ENCODE data around the gene SLAIN2. TPM values are rescaled to one million over a fixed set of nuclear protein-coding genes. Genes with fewer than 3 reads are reported as not detected.
"Not testable (repeated sequence)": the region's sequence is repeated elsewhere in the genome, so short reads cannot be mapped to it uniquely, and the experiment has no call there.

Gene SLAIN2
- total RNA-seq, 1 donor from 2014 or later = 71.4 TPM

DNA sequence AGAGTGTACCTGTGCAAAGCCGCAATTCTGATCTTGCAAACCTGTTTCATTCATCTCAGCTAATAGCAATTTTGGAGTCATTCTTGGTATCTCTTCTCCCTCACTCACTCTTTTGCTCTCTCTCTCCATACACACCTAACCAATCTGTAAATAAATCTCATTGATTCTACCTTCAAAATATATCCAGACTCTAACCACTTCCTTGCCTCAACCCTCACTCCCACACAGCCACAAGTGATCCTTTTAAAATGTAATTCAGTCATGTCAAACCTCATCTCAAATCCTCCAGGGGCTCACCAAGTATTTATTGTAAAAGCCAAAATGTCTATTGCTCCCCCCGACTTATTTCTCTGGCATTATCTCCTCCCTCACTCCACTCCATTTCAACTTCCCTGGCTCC, 90.1 kb downstream of the SLAIN2 start:
- H3K36me3 Mint-ChIP-seq (ENCODE audit: low read depth) = peaks cover 13% of the 10 kb centered on the region
- H3K4me3 Mint-ChIP-seq = no peak overlapping the region
- intact Hi-C loops (cut with micrococcal nuclease) = loop anchor here (5.0 kb wide), 1 partner anchor 66 kb away; no protein-coding TSS in a partner anchor
- peaks cover 49% of the 10 kb centered on the region for H3K4me1 Mint-ChIP-seq (ENCODE audit: low read depth)
- no peak for DNase-seq (ENCODE audit: low spot score)
- H3K27ac Mint-ChIP-seq = peak overlapping the region; percentile 53
- H3K9me3 Mint-ChIP-seq = no peaks in the 10 kb centered on the region
- no peaks in the 10 kb centered on the region for H3K27me3 Mint-ChIP-seq (ENCODE audit: insufficient read depth)

DNA sequence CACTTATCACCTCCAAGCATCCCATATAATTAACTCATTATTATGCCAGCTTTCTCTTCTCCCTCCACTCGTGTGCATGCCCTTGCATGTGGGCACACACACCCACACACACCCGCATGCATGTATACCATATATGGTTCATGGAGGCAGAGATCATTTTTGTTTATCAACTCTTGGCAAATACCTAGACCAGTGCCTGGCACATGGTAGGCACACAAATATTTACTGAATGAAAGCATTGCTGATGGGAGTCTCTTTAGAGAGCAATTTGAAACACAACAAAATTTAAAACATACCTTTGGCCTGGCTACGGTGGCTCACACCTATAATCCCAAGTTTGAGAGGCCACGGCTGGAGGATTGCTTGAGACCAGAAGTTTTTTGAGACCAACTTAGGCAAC, 90.7 kb downstream of the SLAIN2 start:
- H3K27ac Mint-ChIP-seq = peak overlapping the region; percentile 15
- DNase-seq (ENCODE audit: low spot score) = no peak
- H3K9me3 Mint-ChIP-seq = no peaks in the 10 kb centered on the region
- H3K4me3 Mint-ChIP-seq = no peak overlapping the region
- peaks cover 12% of the 10 kb centered on the region for H3K36me3 Mint-ChIP-seq (ENCODE audit: low read depth)
- peaks cover 49% of the 10 kb centered on the region for H3K4me1 Mint-ChIP-seq (ENCODE audit: low read depth)
- intact Hi-C loops (cut with micrococcal nuclease) = loop anchor here (5.0 kb wide), 1 partner anchor 65 kb away; no protein-coding TSS in a partner anchor
- H3K27me3 Mint-ChIP-seq (ENCODE audit: insufficient read depth) = no peaks in the 10 kb centered on the region

DNA sequence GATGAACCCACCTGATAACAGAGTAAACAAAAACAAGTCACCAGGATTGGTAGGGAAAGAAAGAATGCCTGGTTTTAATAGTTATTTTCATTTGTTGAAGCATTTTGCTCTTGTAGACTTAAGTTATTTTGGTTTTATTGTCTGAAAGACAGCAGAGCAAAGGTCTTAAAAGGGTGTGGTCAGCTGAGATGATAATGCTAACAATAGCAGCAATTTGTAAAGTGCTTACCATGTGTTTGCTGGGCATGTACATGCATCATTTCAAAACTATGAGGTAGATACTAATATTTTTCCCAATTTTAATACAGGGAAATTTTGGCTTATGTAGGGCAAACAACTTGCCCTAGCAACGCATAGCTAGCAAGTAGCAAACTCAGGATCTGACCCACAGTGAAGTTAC, 95.0 kb downstream of the SLAIN2 start:
- Mint-ChIP-seq H3K9me3 (no peaks in the 10 kb centered on the region), H3K4me1 (ENCODE audit: low read depth) (peaks cover 8% of the 10 kb centered on the region), H3K36me3 (ENCODE audit: low read depth) (peaks cover 2% of the 10 kb centered on the region), H3K4me3 (no peak overlapping the region), H3K27ac (no peak overlapping the region), H3K27me3 (ENCODE audit: insufficient read depth) (peaks cover 18% of the 10 kb centered on the region)
- intact Hi-C loops (cut with micrococcal nuclease) = no loop called here
- no peak for DNase-seq (ENCODE audit: low spot score)

- H3K4me1 Mint-ChIP-seq (ENCODE audit: low read depth) = no peaks in the 10 kb centered on the region
- no peaks in the 10 kb centered on the region for H3K36me3 Mint-ChIP-seq (ENCODE audit: low read depth)
- no peak overlapping the region for H3K27ac Mint-ChIP-seq
- H3K4me3 Mint-ChIP-seq = no peak overlapping the region
- H3K27me3 Mint-ChIP-seq (ENCODE audit: insufficient read depth) = peaks cover 20% of the 10 kb centered on the region
- H3K9me3 Mint-ChIP-seq = no peaks in the 10 kb centered on the region
- DNase-seq (ENCODE audit: low spot score) = no peak
- intact Hi-C loops (cut with micrococcal nuclease) = no loop called here
Measured at GRCh38 chr4:48439988-48440387, 98.7 kb downstream of the SLAIN2 start.

DNA sequence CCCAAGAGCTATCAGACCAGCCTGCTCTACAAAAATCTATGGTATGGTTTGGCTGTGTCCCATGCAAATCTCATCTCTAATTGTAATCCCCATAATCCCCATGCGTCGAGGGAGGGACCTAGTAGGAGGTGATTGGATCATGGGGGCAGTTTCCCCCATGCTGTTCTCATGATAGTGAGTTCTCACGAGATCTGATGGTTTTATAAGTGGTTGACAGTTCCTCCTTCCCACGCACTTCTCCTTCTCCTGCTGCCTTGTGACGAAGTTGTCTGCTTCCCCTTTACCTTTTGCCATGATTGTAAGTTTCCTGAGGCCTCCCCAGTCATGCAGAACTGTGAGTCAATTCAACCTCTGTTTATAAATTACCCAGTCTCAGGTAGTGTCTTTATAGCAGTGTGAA, 99.6 kb downstream of the SLAIN2 start:
- intact Hi-C loops (cut with micrococcal nuclease); H3K36me3 Mint-ChIP-seq (ENCODE audit: low read depth); DNase-seq (ENCODE audit: low spot score); H3K9me3 Mint-ChIP-seq; H3K4me1 Mint-ChIP-seq (ENCODE audit: low read depth); H3K4me3 Mint-ChIP-seq; H3K27ac Mint-ChIP-seq: not testable (repeated sequence)
- H3K27me3 Mint-ChIP-seq (ENCODE audit: insufficient read depth) = peaks cover 20% of the 10 kb centered on the region

DNA sequence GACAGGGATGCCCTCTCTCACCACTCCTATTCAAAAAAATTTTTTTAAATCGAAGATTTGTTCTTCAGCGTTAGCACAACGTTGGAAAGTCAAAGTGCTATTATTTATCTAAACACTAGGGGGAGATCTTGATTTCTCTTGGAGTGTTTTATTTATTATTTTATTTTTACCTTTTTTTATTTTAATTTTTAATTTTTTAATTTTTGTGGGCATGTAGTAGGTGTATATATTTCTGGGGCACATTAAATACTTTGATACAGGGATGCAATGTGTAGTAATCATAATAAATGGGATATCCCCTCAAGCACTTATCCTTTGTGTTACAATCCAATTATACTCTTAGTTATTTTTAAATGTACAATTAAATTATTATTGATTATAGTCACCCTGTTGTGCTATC, 104.4 kb downstream of the SLAIN2 start:
- no peak for DNase-seq (ENCODE audit: low spot score)
- intact Hi-C loops (cut with micrococcal nuclease) = loop anchor here (1.0 kb wide), 2 partner anchors 101 to 518 kb away; no protein-coding TSS in a partner anchor
- H3K27ac Mint-ChIP-seq = no peak overlapping the region
- no peaks in the 10 kb centered on the region for H3K9me3 Mint-ChIP-seq
- no peak overlapping the region for H3K4me3 Mint-ChIP-seq
- H3K36me3 Mint-ChIP-seq (ENCODE audit: low read depth) = no peaks in the 10 kb centered on the region
- no peaks in the 10 kb centered on the region for H3K4me1 Mint-ChIP-seq (ENCODE audit: low read depth)
- peaks cover 6% of the 10 kb centered on the region for H3K27me3 Mint-ChIP-seq (ENCODE audit: insufficient read depth)

DNA sequence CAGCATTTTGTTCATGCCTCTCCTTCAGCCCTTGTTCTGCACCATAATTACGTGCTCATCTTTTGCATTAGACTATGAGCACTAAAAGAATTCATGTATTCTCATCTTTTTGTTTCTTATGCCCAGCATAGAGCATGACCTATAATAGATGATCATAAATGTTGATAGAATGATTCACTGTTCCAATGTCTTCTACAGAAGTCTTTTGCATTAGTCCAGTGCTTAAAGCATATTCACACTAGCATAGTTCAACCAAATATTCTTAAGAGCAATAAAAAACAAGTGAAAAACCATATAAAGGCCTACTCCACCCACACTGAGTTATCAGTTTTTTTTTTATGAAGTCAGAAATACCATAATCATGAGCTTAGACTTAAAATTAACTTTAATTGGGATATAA, 105.3 kb downstream of the SLAIN2 start:
- DNase-seq (ENCODE audit: low spot score) = no peak
- no peaks in the 10 kb centered on the region for H3K4me1 Mint-ChIP-seq (ENCODE audit: low read depth)
- H3K27me3 Mint-ChIP-seq (ENCODE audit: insufficient read depth) = peaks cover 2% of the 10 kb centered on the region
- H3K36me3 Mint-ChIP-seq (ENCODE audit: low read depth) = no peaks in the 10 kb centered on the region
- no peaks in the 10 kb centered on the region for H3K9me3 Mint-ChIP-seq
- H3K4me3 Mint-ChIP-seq = no peak overlapping the region
- intact Hi-C loops (cut with micrococcal nuclease) = no loop called here
- H3K27ac Mint-ChIP-seq = no peak overlapping the region

DNA sequence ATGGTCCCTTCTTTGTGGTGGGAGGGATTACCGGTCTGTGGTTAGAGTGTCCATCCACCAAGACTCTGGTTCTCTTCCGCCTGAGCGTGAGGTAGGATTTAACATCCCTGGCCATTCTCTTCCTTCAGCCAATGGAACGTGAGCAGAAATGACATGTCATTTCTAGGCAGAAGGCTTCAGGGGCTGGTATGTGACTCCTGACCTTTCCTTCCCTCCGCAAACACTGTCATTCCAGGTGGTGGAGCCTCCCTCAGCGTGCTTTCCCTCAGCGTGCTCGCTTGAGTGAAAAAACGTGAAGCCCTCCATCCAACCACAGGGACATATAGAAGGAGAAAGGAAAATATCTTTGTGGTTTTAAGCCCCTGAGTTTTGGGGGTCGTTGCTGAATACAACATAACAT, 107.8 kb downstream of the SLAIN2 start:
- Mint-ChIP-seq H3K4me3 (no peak overlapping the region), H3K9me3 (no peaks in the 10 kb centered on the region), H3K4me1 (ENCODE audit: low read depth) (no peaks in the 10 kb centered on the region), H3K27me3 (ENCODE audit: insufficient read depth) (no peaks in the 10 kb centered on the region), H3K36me3 (ENCODE audit: low read depth) (no peaks in the 10 kb centered on the region), H3K27ac (no peak overlapping the region)
- DNase-seq (ENCODE audit: low spot score) = no peak
- intact Hi-C loops (cut with micrococcal nuclease) = no loop called here

DNA sequence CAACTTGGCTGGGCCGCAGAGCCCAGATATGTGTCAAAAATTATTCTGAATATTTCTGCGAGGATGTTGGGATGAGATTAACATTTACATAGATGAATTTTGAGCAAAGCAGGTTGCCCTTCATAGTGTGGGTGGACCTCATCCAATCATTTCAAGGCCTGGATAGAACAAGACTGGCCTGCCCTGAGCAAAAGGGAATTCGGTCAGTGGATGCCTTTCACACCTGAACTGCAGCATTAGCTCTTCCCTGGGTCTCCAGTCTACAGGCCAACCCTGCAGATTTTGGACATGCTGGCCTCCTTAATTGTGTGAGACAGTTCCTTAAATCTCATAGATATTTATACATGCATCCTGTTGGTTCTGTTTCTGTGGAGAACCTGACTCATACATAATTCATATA, 109.4 kb downstream of the SLAIN2 start:
- intact Hi-C loops (cut with micrococcal nuclease) = no loop called here
- Mint-ChIP-seq H3K4me3 (no peak overlapping the region), H3K36me3 (ENCODE audit: low read depth) (no peaks in the 10 kb centered on the region), H3K9me3 (no peaks in the 10 kb centered on the region), H3K4me1 (ENCODE audit: low read depth) (no peaks in the 10 kb centered on the region), H3K27ac (no peak overlapping the region), H3K27me3 (ENCODE audit: insufficient read depth) (peaks cover 4% of the 10 kb centered on the region)
- DNase-seq (ENCODE audit: low spot score) = no peak

DNA sequence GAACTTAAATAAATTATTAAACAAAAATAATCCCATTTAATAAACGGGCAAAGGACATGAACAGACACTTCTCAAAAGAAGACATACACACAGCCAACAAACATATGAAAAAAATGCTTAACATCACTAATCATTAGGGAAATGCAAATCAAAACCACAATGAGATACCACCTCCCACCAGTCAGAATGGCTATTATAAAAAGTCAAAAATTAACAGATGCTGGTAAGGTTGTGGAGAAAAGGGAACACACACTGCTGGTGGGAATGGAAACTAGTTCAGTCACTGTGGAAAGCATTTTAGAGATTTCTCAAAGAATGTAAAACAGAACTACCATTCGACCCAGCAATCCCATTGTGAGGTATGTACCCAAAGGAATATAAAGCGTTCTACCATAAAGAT, 110.3 kb downstream of the SLAIN2 start:
- DNase-seq (ENCODE audit: low spot score); intact Hi-C loops (cut with micrococcal nuclease); H3K27ac Mint-ChIP-seq; H3K4me1 Mint-ChIP-seq (ENCODE audit: low read depth); H3K27me3 Mint-ChIP-seq (ENCODE audit: insufficient read depth); H3K4me3 Mint-ChIP-seq; H3K36me3 Mint-ChIP-seq (ENCODE audit: low read depth); H3K9me3 Mint-ChIP-seq: not testable (repeated sequence)

DNA sequence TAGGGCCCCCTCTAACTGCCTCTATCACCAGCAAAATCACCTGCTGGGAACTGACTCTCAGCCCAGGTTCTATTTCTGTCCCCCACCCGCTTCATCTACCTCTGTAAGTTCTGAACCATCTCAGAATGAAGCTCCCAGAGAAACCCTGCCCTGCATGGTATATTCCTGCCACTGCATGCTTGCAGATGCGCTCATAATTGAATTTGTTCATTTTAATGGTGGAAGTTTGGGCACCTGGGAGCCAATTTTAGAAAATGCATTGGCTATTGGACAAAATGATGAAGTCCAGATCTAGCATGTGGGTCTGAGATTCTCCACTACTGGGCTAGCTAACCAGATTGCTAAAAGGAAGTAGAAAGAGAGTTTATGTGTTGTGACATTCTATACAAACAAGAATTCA, 113.3 kb downstream of the SLAIN2 start:
- Mint-ChIP-seq H3K4me3 (no peak overlapping the region), H3K27ac (no peak overlapping the region)
- intact Hi-C loops (cut with micrococcal nuclease) = no loop called here

GRCh38 chr4:48461000-48461399, 119.7 kb downstream of the SLAIN2 start:
- DNase-seq (ENCODE audit: low spot score) = no peak
- H3K4me1 Mint-ChIP-seq (ENCODE audit: low read depth) = no peaks in the 10 kb centered on the region
- intact Hi-C loops (cut with micrococcal nuclease) = no loop called here
- no peaks in the 10 kb centered on the region for H3K36me3 Mint-ChIP-seq (ENCODE audit: low read depth)
- no peak overlapping the region for H3K27ac Mint-ChIP-seq
- H3K27me3 Mint-ChIP-seq (ENCODE audit: insufficient read depth) = peaks cover 7% of the 10 kb centered on the region
- no peak overlapping the region for H3K4me3 Mint-ChIP-seq
- no peaks in the 10 kb centered on the region for H3K9me3 Mint-ChIP-seq

More for the DNA sequence above, 113.3 kb downstream of the SLAIN2 start:
- no peak for DNase-seq (ENCODE audit: low spot score)
- H3K27me3 Mint-ChIP-seq (ENCODE audit: insufficient read depth) = peaks cover 13% of the 10 kb centered on the region
- H3K4me1 Mint-ChIP-seq (ENCODE audit: low read depth) = no peaks in the 10 kb centered on the region
- H3K9me3 Mint-ChIP-seq = no peaks in the 10 kb centered on the region
- H3K36me3 Mint-ChIP-seq (ENCODE audit: low read depth) = no peaks in the 10 kb centered on the region

DNA sequence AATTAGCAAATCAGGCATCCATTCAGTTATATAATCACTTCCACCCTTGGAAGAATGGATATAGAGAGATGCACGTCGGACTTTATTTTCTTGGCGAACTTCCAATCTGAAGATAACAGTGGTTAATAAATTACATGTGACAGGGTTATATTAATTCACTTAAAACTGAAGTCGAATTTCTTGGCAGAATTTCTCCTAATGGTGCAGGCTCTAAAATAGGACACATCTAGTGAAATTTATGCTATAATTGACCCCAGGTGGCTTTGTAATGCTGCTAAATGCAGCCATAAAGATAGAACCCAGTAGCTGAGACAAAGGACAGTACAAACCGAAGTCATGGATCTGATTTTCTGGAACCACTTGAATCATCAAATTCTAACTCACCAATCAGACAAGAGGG, 121.0 kb downstream of the SLAIN2 start:
- Mint-ChIP-seq H3K4me1 (ENCODE audit: low read depth) (no peaks in the 10 kb centered on the region), H3K27ac (no peak overlapping the region), H3K4me3 (no peak overlapping the region), H3K27me3 (ENCODE audit: insufficient read depth) (peaks cover 6% of the 10 kb centered on the region), H3K9me3 (no peaks in the 10 kb centered on the region), H3K36me3 (ENCODE audit: low read depth) (no peaks in the 10 kb centered on the region)
- no peak for DNase-seq (ENCODE audit: low spot score)
- intact Hi-C loops (cut with micrococcal nuclease) = no loop called here

DNA sequence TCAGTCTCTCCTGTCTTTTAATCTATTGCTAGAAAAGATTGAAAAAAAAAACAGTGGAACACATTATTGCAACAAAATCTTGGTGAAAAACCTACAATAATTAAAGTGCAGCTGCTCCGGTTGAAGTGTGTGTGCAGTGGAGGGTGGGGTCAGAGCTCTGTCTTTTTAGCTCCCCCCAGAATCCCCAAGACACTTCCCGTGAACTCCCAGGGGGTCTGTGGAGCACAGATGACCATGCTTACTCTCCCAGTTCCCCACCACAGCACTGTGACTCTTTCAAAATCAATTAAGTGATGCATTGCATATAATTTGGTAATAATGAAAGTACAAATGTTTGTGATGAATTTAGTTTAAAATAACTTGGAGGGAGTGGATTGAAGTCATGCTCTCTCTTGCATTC, 126.1 kb downstream of the SLAIN2 start:
- no peaks in the 10 kb centered on the region for H3K9me3 Mint-ChIP-seq
- H3K27ac Mint-ChIP-seq = no peak overlapping the region
- H3K27me3 Mint-ChIP-seq (ENCODE audit: insufficient read depth) = peaks cover 7% of the 10 kb centered on the region
- H3K4me1 Mint-ChIP-seq (ENCODE audit: low read depth) = no peaks in the 10 kb centered on the region
- DNase-seq (ENCODE audit: low spot score) = no peak
- intact Hi-C loops (cut with micrococcal nuclease) = no loop called here
- H3K36me3 Mint-ChIP-seq (ENCODE audit: low read depth) = no peaks in the 10 kb centered on the region
- H3K4me3 Mint-ChIP-seq = no peak overlapping the region
